Liver (tissue), 9 donors: ENCODE results near the gene CD276. TPM values are rescaled to one million over a fixed set of nuclear protein-coding genes. Genes with fewer than 3 reads are reported as not detected.
"Not testable (repeated sequence)": the region's sequence is repeated elsewhere in the genome, so short reads cannot be mapped to it uniquely, and the experiment has no call there.

Source experiments
- DNase-seq: peaks from one replicate; pipeline ENCODE4 v3.0.0-alpha.2; 2017; ENCODE audit warnings: low spot score
- H3K27ac ChIP-seq, 2 donors: one replicate each; pipeline ENCODE4 v1.7.0; 2013; ENCODE audit warnings: inconsistent platforms in 2 of 2, low read length in 2 of 2, control low read depth in 1 of 2, low read depth in 1 of 2, mild to moderate bottlenecking in 1 of 2
- H3K27me3 ChIP-seq, 4 donors: one replicate each; pipeline versions ENCODE4 v1.6.1 to v1.7.0; 2013; ENCODE audit warnings: low read length in 3 of 4, inconsistent platforms in 1 of 4, mild to moderate bottlenecking in 1 of 4, moderate library complexity in 1 of 4; ENCODE audit not compliant: control insufficient read depth in 4 of 4, insufficient read depth in 4 of 4
- H3K36me3 ChIP-seq, 4 donors: one replicate each; pipeline versions ENCODE4 v1.6.1 to v1.7.0; 2013; ENCODE audit warnings: low read length in 3 of 4, mild to moderate bottlenecking in 3 of 4, low read depth in 1 of 4, moderate library complexity in 1 of 4; ENCODE audit not compliant: control insufficient read depth in 4 of 4, insufficient read depth in 3 of 4
- H3K4me1 ChIP-seq, 4 donors: one replicate each; pipeline versions ENCODE4 v1.6.1 to v1.7.0; 2013; ENCODE audit warnings: low read length in 3 of 4, mild to moderate bottlenecking in 3 of 4, moderate library complexity in 1 of 4; ENCODE audit not compliant: control insufficient read depth in 4 of 4, insufficient read depth in 4 of 4
- H3K4me3 ChIP-seq, 3 donors: one replicate each; pipeline versions ENCODE4 v1.6.1 to v1.7.0; 2013; ENCODE audit warnings: low read length in 3 of 3, control low read depth in 1 of 3, low read depth in 1 of 3, mild to moderate bottlenecking in 1 of 3
- H3K9ac ChIP-seq, 2 donors: one replicate each; pipeline ENCODE4 v1.7.0; 2013; ENCODE audit warnings: low read length in 2 of 2, mild to moderate bottlenecking in 2 of 2, moderate library complexity in 2 of 2, control low read depth in 1 of 2, low read depth in 1 of 2
- H3K9me3 ChIP-seq, 4 donors: one replicate each; pipeline versions ENCODE4 v1.6.1 to v1.7.0; 2013; ENCODE audit warnings: low read length in 3 of 4; ENCODE audit not compliant: control insufficient read depth in 4 of 4
- EGR1 ChIP-seq, 2 donors: IDR thresholded peaks; 2 replicates each; pipeline ENCODE4 v1.6.1; 2016 to 2018; ENCODE audit warnings: antibody characterized with exemption in 2 of 2, low read depth in 2 of 2
- FOXA1 ChIP-seq: IDR thresholded peaks from 2 replicates; pipeline ENCODE4 v1.6.1; 2016; ENCODE audit warnings: antibody characterized with exemption
- FOXA2 ChIP-seq: IDR thresholded peaks from 2 replicates; pipeline ENCODE4 v1.6.1; 2016; ENCODE audit warnings: antibody characterized with exemption
- HNF4A ChIP-seq, 2 donors: conservative IDR thresholded peaks; 2 replicates each; pipeline ENCODE4 v1.6.1; 2016; ENCODE audit warnings: antibody characterized with exemption in 2 of 2, mild to moderate bottlenecking in 2 of 2
- HNF4G ChIP-seq: IDR thresholded peaks from 2 replicates; pipeline ENCODE4 v1.6.1; 2016; ENCODE audit warnings: antibody characterized with exemption
- JUND ChIP-seq, 2 donors: IDR thresholded peaks; 2 replicates each; pipeline ENCODE4 v1.6.1; 2016; ENCODE audit warnings: antibody characterized with exemption in 2 of 2
- MAX ChIP-seq: IDR thresholded peaks from 2 replicates; pipeline ENCODE4 v1.6.1; 2016; ENCODE audit warnings: antibody characterized with exemption
- NR2F2 ChIP-seq: IDR thresholded peaks from 2 replicates; pipeline ENCODE4 v1.6.1; 2016; ENCODE audit warnings: antibody characterized with exemption
- RAD21 ChIP-seq, 2 donors: IDR thresholded peaks; 2 replicates each; pipeline ENCODE4 v1.6.1; 2016; ENCODE audit warnings: antibody characterized with exemption in 2 of 2, mild to moderate bottlenecking in 2 of 2
- SP1 ChIP-seq: IDR thresholded peaks from 2 replicates; pipeline ENCODE4 v1.6.1; 2018; ENCODE audit warnings: antibody characterized with exemption, mild to moderate bottlenecking
- TAF1 ChIP-seq: conservative IDR thresholded peaks from 2 replicates; pipeline ENCODE4 v1.6.1; 2016; ENCODE audit warnings: antibody characterized with exemption, mild to moderate bottlenecking
- YY1 ChIP-seq: IDR thresholded peaks from 2 replicates; pipeline ENCODE4 v1.6.1; 2016; ENCODE audit warnings: antibody characterized with exemption, mild to moderate bottlenecking
- WGBS: extraction: QIAGEN DNeasy Blood & Tissue Kit; methylation state at CpG from one replicate; pipeline ENCODE4 v1.1.7; 2013; 5-methylcytosine and 5-hydroxymethylcytosine counted together
- polyA plus RNA-seq, 2 donors: library from polyadenylated mRNA; stranded (reverse) in 1 of 2; unstranded in 1 of 2; fragments of 200-250 nt in 1 of 2; fragments of >200 nt in 1 of 2; fragmentation: Nextera tagmentation in 1 of 2; extraction: Ambion mirVana in 1 of 2; gene quantifications; one replicate each; pipeline versions ENCODE4 v1.2.1 to v1.2.3, GENCODE V29; 2013 to 2015
- total RNA-seq, 2 donors: library from RNA; depleted of rRNA; stranded (reverse); fragments of >200 nt; gene quantifications; one replicate each; pipeline ENCODE4 v1.2.3, GENCODE V29; 2014
- TF ChIP-seq, protein P1 (sequence below): fragments of 150-350 bp; IDR thresholded peaks from 2 replicates; pipeline ENCODE4 v1.5.1; 2017; ENCODE audit warnings: improper control_type of control experiment, low read depth, low read length; ENCODE audit not compliant: missing input control
- TF ChIP-seq, protein P2 (sequence below): IDR thresholded peaks from 2 replicates; pipeline ENCODE4 v1.6.1; 2016; ENCODE audit warnings: antibody characterized with exemption
- donor health status: healthy.
- donor health status: healthy.
- donor health status: healthy.
- donor health status: healthy.
- donor health status: healthy.

CD276 gene
- total and polyA plus RNA-seq, 4 donors: 12.9 to 37.9 (median 25.1) TPM

GRCh38 chr15:73703601-73704000 is 19.4 kb downstream of the CD276 start:
- not testable (repeated sequence) for DNase-seq, H3K27me3 ChIP-seq, H3K4me1 ChIP-seq, H3K9me3 ChIP-seq, H3K4me3 ChIP-seq, H3K27ac ChIP-seq, H3K9ac ChIP-seq
- H3K36me3 ChIP-seq: peaks cover 3 to 43% (median 15%) of the 10 kb centered on the region in 4 donors
- 94% methylated on average over 23 of the region's 23 CpGs for WGBS

DNA sequence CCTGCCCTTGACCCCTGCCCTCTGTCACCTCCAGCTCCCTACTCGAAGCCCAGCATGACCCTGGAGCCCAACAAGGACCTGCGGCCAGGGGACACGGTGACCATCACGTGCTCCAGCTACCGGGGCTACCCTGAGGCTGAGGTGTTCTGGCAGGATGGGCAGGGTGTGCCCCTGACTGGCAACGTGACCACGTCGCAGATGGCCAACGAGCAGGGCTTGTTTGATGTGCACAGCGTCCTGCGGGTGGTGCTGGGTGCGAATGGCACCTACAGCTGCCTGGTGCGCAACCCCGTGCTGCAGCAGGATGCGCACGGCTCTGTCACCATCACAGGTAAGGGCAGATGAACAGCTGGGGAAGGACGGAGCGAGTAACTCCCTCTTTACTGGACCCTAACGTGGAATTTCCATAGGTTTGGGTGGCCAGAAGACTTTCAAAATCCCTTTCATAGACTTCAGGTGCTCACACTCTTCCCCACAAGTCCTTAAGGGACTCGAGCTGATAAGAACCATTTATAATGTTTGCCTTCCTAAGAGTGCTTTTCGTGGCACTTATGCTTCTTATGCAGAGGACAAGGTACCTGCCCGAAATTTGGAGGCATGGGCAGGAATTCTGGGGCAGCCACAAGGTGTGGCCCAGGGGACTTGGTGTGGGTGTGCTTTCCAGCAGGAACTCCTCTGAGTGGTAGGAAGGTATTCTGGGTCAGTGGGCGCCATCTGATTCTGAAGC is 20.1 kb downstream of the CD276 start:
- H3K4me1 ChIP-seq, H3K9ac ChIP-seq, H3K27me3 ChIP-seq, DNase-seq, H3K9me3 ChIP-seq, H3K4me3 ChIP-seq, H3K27ac ChIP-seq: not testable (repeated sequence)
- 87% methylated on average over 23 of the region's 23 CpGs for WGBS
- H3K36me3 ChIP-seq: peaks cover 5 to 47% (median 17%) of the 10 kb centered on the region in 4 donors

DNA sequence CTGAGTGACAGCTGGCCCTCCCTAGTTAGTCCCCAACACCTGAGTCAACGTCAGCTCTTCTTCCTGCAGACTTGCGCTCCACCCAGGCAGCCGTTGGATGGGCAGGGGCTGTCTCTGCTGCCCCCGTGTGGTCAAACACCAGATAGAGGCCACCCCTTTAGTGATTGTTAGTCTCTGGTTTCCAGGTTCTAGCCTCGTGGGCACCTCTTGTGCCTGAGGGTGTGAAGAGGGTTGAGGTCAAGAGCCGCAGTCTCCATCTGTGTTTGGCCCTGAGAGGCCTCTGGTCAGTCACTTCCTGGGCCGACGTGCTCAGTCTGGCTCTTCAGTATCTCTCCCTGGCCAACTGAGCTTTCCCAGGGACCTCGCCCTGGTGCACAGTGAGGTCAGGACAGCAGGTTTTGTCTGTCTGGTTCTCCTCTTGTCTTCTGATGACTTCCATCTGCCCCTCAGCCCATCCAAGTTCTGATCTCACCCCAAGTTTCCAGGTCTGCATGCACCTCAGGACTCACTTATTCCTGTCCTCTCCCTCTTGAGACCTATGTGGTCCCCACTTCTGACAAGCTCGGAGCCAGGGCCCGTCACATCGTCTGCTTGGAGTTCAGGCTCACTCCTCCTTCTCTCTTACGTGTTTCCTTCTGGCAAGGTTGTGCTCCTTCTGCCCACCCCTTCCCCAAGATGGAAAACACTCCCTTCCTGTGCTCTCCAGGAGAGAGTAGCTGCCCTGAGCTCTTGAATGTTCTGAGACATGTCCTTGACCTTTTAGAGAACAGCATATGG is 20.9 kb downstream of the CD276 start:
- Histone ChIP-seq H3K27ac (no peak overlapping the region), H3K4me3 (no peak overlapping the region)
- DNase-seq: peak; percentile 66

GRCh38 chr15:73708691-73709090 is 24.5 kb downstream of the CD276 start:
- Histone ChIP-seq H3K9me3 (no peaks in the 10 kb centered on the region), H3K27me3 (no peaks in the 10 kb centered on the region), H3K9ac (no peak overlapping the region), H3K27ac (no peak overlapping the region), H3K36me3 (peaks cover 10 to 75% (median 31%) of the 10 kb centered on the region in 4 donors), H3K4me1 (no peaks in the 10 kb centered on the region), H3K4me3 (no peak overlapping the region)
- DNase-seq: no peak
- 96% methylated on average over 6 of the region's 6 CpGs for WGBS
- no peak for TF ChIP-seq YY1
- no peak for TF ChIP-seq NR2F2
- TF ChIP-seq TAF1: no peak
- TF ChIP-seq MAX: no peak
- TF ChIP-seq SP1: no peak
- no peak for TF ChIP-seq FOXA1
- no peak for TF ChIP-seq RAD21 (IDR thresholded peaks at IDR 0.05)
- TF ChIP-seq, protein P1, sequence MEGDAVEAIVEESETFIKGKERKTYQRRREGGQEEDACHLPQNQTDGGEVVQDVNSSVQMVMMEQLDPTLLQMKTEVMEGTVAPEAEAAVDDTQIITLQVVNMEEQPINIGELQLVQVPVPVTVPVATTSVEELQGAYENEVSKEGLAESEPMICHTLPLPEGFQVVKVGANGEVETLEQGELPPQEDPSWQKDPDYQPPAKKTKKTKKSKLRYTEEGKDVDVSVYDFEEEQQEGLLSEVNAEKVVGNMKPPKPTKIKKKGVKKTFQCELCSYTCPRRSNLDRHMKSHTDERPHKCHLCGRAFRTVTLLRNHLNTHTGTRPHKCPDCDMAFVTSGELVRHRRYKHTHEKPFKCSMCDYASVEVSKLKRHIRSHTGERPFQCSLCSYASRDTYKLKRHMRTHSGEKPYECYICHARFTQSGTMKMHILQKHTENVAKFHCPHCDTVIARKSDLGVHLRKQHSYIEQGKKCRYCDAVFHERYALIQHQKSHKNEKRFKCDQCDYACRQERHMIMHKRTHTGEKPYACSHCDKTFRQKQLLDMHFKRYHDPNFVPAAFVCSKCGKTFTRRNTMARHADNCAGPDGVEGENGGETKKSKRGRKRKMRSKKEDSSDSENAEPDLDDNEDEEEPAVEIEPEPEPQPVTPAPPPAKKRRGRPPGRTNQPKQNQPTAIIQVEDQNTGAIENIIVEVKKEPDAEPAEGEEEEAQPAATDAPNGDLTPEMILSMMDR: no peak
- TF ChIP-seq JUND (IDR thresholded peaks at IDR 0.05): no peak
- TF ChIP-seq, protein P2, sequence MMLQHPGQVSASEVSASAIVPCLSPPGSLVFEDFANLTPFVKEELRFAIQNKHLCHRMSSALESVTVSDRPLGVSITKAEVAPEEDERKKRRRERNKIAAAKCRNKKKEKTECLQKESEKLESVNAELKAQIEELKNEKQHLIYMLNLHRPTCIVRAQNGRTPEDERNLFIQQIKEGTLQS: no peak
- TF ChIP-seq HNF4G: no peak
- TF ChIP-seq HNF4A (conservative IDR thresholded peaks at IDR 0.05): no peak
- no peak for TF ChIP-seq FOXA2
- no peak for TF ChIP-seq EGR1 (IDR thresholded peaks at IDR 0.05; ENCODE audit: low read depth in 2 of 2)

More for the DNA sequence above, 20.9 kb downstream of the CD276 start:
- no peaks in the 10 kb centered on the region for H3K27me3 ChIP-seq
- peaks cover 10 to 55% (median 21%) of the 10 kb centered on the region in 4 donors for H3K36me3 ChIP-seq
- no peak for TF ChIP-seq YY1
- TF ChIP-seq, protein P1: peak; percentile 63
- TF ChIP-seq RAD21 (IDR thresholded peaks at IDR 0.05): peak; percentile 76 to 84
- no peaks in the 10 kb centered on the region for H3K9me3 ChIP-seq
- WGBS: 59% methylated on average over 13 of the region's 13 CpGs
- no peaks in the 10 kb centered on the region for H3K4me1 ChIP-seq
- H3K9ac ChIP-seq: no peak overlapping the region
